Measurements from ENCODE around the gene CBLN3.

Gene CBLN3

GRCh38 chr14:24437020-24437735 is 7.7 kb upstream of the CBLN3 start:
- Histone ChIP-seq H3K4me3 (ENCODE audit: severe bottlenecking) (no peak overlapping the region), H3K9me3 (ENCODE audit: severe bottlenecking) (no peaks in the 10 kb centered on the region), H3K27ac (ENCODE audit: poor library complexity, severe bottlenecking) (no peak overlapping the region), H3K27me3 (ENCODE audit: insufficient read depth, poor library complexity, severe bottlenecking) (no peaks in the 10 kb centered on the region), H3K4me1 (ENCODE audit: insufficient read depth, poor library complexity, severe bottlenecking) (peaks cover 6% of the 10 kb centered on the region), H3K36me3 (ENCODE audit: low read depth) (peaks cover 84% of the 10 kb centered on the region)
- no peak for ATAC-seq (ENCODE audit: low read depth)
- TF ChIP-seq CTCF (IDR thresholded peaks at IDR 0.05; ENCODE audit: poor library complexity, severe bottlenecking), result peak; percentile 63
- DNase-seq (ENCODE audit: low spot score), result no peak

- no peak for DNase-seq (ENCODE audit: low spot score)
- peak; percentile 37 for ATAC-seq (ENCODE audit: low read depth)
- no peak overlapping the region for H3K27ac ChIP-seq (ENCODE audit: poor library complexity, severe bottlenecking)
- H3K27me3 ChIP-seq (ENCODE audit: insufficient read depth, poor library complexity, severe bottlenecking), result no peaks in the 10 kb centered on the region
- TF ChIP-seq CTCF (IDR thresholded peaks at IDR 0.05; ENCODE audit: poor library complexity, severe bottlenecking), result peak; percentile 93
- H3K4me3 ChIP-seq (ENCODE audit: severe bottlenecking), result no peak overlapping the region
- H3K4me1 ChIP-seq (ENCODE audit: insufficient read depth, poor library complexity, severe bottlenecking), result peaks cover 4% of the 10 kb centered on the region
- no peaks in the 10 kb centered on the region for H3K9me3 ChIP-seq (ENCODE audit: severe bottlenecking)
- peaks cover 88% of the 10 kb centered on the region for H3K36me3 ChIP-seq (ENCODE audit: low read depth)
Observed at GRCh38 chr14:24436355-24437019, 7.0 kb upstream of the CBLN3 start.

- ATAC-seq (ENCODE audit: low read depth) (no peak), DNase-seq (ENCODE audit: low spot score) (no peak)
- no peaks in the 10 kb centered on the region for H3K9me3 ChIP-seq (ENCODE audit: severe bottlenecking)
- H3K4me1 ChIP-seq (ENCODE audit: insufficient read depth, poor library complexity, severe bottlenecking), result peaks cover 4% of the 10 kb centered on the region
- H3K27me3 ChIP-seq (ENCODE audit: insufficient read depth, poor library complexity, severe bottlenecking), result no peaks in the 10 kb centered on the region
- no peak for TF ChIP-seq CTCF (IDR thresholded peaks at IDR 0.05; ENCODE audit: poor library complexity, severe bottlenecking)
- H3K27ac ChIP-seq (ENCODE audit: poor library complexity, severe bottlenecking), result no peak overlapping the region
- H3K4me3 ChIP-seq (ENCODE audit: severe bottlenecking), result no peak overlapping the region
- H3K36me3 ChIP-seq (ENCODE audit: low read depth), result peaks cover 87% of the 10 kb centered on the region
Observed at GRCh38 chr14:24435998-24436354, 6.5 kb upstream of the CBLN3 start.

- no peak overlapping the region for H3K4me3 ChIP-seq (ENCODE audit: severe bottlenecking)
- DNase-seq (ENCODE audit: low spot score), result no peak
- H3K27me3 ChIP-seq (ENCODE audit: insufficient read depth, poor library complexity, severe bottlenecking), result no peaks in the 10 kb centered on the region
- H3K9me3 ChIP-seq (ENCODE audit: severe bottlenecking), result no peaks in the 10 kb centered on the region
- no peak for TF ChIP-seq CTCF (IDR thresholded peaks at IDR 0.05; ENCODE audit: poor library complexity, severe bottlenecking)
- no peak for ATAC-seq (ENCODE audit: low read depth)
- peaks cover 80% of the 10 kb centered on the region for H3K36me3 ChIP-seq (ENCODE audit: low read depth)
- H3K27ac ChIP-seq (ENCODE audit: poor library complexity, severe bottlenecking), result no peak overlapping the region
- peaks cover 5% of the 10 kb centered on the region for H3K4me1 ChIP-seq (ENCODE audit: insufficient read depth, poor library complexity, severe bottlenecking)
Observed at GRCh38 chr14:24435192-24435810, 5.8 kb upstream of the CBLN3 start.

Data from RWPE2 (cell line).